Measurements from ENCODE around the gene KLK13. TPM values are rescaled to one million over a fixed set of nuclear protein-coding genes. Genes with fewer than 3 reads are reported as not detected.
A peak's percentile ranks its signal among the peaks of the same experiment; 100 is the strongest.

Gene KLK13
- total and polyA plus RNA-seq, 7 experiments from 2014 or later: not detected

DNA sequence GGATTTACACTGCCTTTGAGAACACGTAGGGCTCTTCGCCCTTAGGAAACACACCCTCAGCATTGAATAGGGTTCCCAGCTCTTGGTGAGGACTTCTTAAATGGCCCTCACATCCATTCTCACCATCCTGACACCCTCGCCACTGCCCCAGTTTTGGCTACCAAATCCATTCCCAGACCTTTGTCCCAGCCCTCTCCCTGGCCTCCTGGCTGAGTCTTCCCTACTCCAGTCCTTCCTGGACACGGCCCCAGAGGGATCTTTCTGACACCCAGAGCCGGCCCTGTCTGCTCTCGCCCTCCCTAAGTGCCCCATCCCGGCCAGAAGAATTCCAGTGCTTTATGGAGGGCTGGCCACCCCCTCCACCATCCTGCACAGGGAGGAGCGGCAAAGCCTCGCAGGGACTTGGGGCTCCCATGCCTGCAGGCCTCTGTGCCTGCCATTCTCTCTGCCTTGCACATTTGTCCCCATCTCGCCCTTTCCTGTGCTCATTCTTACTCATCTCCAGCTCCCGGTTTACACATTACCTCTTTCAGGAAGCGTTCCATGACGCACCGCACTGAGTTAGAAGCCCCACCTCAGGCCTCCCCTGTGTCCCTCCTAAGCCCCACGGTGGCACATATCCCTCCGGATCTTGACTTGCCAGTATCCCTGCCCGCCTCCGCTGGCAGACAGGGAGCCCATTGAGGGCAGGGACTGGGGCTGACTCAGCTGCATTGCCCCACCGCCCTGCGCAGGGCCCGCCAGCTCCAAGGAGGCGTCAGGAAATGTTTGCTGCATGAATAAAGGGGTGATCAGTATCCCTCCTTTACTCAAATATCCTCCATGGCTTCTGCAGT, 28.8 kb upstream of the KLK13 start:
- Mint-ChIP-seq H3K36me3 (peaks cover 0 to 14% (median 7%) of the 10 kb centered on the region in 5 donors), H3K9me3 (no peaks in the 10 kb centered on the region), H3K4me3 (no peak overlapping the region), H3K27ac (peak overlapping the region in 3 of 9 donors; percentile 3 to 81 (median 49)), H3K4me1 (peaks cover 8 to 25% (median 13%) of the 10 kb centered on the region in 7 donors), H3K27me3 (no peaks in the 10 kb centered on the region)
- POLR2A ChIA-PET: no interaction called here
- H3K27me3 ChIP-seq (ENCODE audit: control insufficient read depth in 2 of 2, insufficient read depth in 2 of 2, low read length in 2 of 2): no peaks in the 10 kb centered on the region
- intact Hi-C loops (cut with micrococcal nuclease): no loop called here
- H3K27ac ChIP-seq (ENCODE audit: low read depth, low read length): no peak overlapping the region
- no peak for ATAC-seq
- DNase-seq: no peak
- peaks cover 5 to 17% of the 10 kb centered on the region in 2 donors for H3K4me1 ChIP-seq (ENCODE audit: control insufficient read depth in 2 of 2, insufficient read depth in 2 of 2, low read length in 2 of 2)
- CTCF ChIA-PET: interaction anchor here (0.6 to 1.3 kb wide), 2 partner anchors 76 to 77 kb away, joined by 3 to 6 read pairs; no protein-coding TSS in a partner anchor
- no peak overlapping the region for H3K4me3 ChIP-seq (ENCODE audit: low read length)
- peaks cover 0 to 7% (median 0%) of the 10 kb centered on the region in 3 experiments for H3K36me3 ChIP-seq (ENCODE audit: control insufficient read depth in 2 of 3, insufficient read depth in 3 of 3, low read length in 3 of 3)
- H3K9me3 ChIP-seq (ENCODE audit: control insufficient read depth in 2 of 3, low read length in 3 of 3): no peaks in the 10 kb centered on the region

DNA sequence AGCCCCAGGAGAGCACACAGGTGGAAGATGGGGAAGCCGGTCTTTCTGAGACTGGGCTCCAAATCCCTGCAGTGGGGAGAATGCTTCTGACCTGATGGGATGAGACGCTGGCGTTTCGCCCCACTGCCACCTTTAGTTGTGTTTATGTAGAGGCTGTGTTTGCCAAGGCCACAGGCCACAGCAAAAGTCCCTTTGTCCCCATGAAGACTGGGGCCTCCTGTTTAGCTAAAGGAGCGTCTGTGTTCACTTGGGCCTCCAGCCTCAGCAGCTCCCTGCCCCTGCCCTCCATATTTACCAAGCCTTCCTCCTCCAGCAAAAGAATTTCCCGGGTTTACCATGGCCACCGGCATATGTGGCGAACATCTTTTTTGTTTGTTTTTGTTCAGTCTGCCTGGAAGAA, 28.2 kb upstream of the KLK13 start:
- H3K4me3 Mint-ChIP-seq: no peak overlapping the region
- peaks cover 0 to 14% (median 7%) of the 10 kb centered on the region in 5 donors for H3K36me3 Mint-ChIP-seq
- Histone ChIP-seq H3K9me3 (ENCODE audit: control insufficient read depth in 2 of 3, low read length in 3 of 3) (no peaks in the 10 kb centered on the region), H3K36me3 (ENCODE audit: control insufficient read depth in 2 of 3, insufficient read depth in 3 of 3, low read length in 3 of 3) (peaks cover 0 to 5% (median 0%) of the 10 kb centered on the region in 3 experiments), H3K4me1 (ENCODE audit: control insufficient read depth in 2 of 2, insufficient read depth in 2 of 2, low read length in 2 of 2) (peaks cover 5 to 15% of the 10 kb centered on the region in 2 donors), H3K27me3 (ENCODE audit: control insufficient read depth in 2 of 2, insufficient read depth in 2 of 2, low read length in 2 of 2) (no peaks in the 10 kb centered on the region), H3K4me3 (ENCODE audit: low read length) (no peak overlapping the region), H3K27ac (ENCODE audit: low read depth, low read length) (no peak overlapping the region)
- ATAC-seq (no peak), DNase-seq (no peak)
- no peaks in the 10 kb centered on the region for H3K27me3 Mint-ChIP-seq
- H3K9me3 Mint-ChIP-seq: no peaks in the 10 kb centered on the region
- peaks cover 8 to 25% (median 12%) of the 10 kb centered on the region in 7 donors for H3K4me1 Mint-ChIP-seq
- H3K27ac Mint-ChIP-seq: peak overlapping the region in 1 of 9 donors; percentile 3
- intact Hi-C loops (cut with micrococcal nuclease): no loop called here
- ChIA-PET POLR2A (no interaction called here), CTCF (no interaction called here)

DNA sequence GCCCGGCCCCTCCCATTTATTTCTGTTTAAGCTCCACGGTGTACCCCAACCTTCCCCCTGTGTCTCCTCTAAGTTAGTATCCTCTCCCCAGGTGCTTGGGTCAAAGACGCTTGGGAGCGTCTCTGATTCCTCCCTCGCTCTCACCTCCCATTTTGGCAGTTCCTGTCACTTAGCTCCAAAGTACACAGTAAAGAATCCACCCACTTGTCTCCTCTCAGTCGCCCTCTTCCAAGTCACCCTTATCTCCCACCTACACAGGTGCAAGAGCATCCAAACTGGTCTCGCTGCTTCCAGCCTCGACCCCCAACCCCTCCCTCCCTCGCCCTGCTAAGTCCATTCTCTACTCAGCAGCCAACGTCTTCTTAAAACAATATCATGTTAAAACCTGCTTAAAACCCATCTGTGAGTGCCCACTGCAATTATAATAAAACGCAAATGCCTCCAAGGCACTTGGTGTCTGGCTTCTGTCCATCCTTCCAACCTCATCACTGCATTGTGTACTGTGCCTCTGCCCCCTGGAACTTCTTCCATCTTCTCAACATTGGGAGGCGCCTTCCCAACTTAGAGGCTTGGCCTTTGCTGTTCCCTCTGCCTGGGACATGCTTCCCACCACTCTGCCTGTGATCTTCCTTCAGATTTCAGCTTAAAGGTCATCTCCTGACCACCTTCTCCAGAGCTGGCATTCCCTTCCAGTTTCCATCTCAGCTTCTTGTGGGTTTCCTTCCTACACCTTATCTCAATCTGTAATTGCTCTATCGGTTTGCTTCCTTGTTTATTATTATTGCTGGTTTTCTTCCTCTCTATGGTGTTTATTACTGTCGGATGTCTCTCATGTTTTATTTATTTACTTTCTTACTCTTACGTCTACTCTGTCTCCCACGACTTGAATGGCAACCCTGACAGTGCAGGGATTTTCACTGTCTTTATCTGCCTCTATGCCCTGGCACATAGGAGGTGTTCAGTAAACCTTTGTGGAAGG, 27.3 kb upstream of the KLK13 start:
- H3K27ac Mint-ChIP-seq: peak overlapping the region in 3 of 9 donors; percentile 4 to 9 (median 5)
- peaks cover 7 to 19% (median 8%) of the 10 kb centered on the region in 7 donors for H3K4me1 Mint-ChIP-seq
- H3K27me3 ChIP-seq (ENCODE audit: control insufficient read depth in 2 of 2, insufficient read depth in 2 of 2, low read length in 2 of 2): no peaks in the 10 kb centered on the region
- H3K36me3 Mint-ChIP-seq: peaks cover 0 to 8% (median 6%) of the 10 kb centered on the region in 5 donors
- CTCF ChIA-PET: interaction anchor here (0.7 kb wide), 1 partner anchor 11 kb away, joined by 3 read pairs; no protein-coding TSS in a partner anchor
- POLR2A ChIA-PET: no interaction called here
- no peaks in the 10 kb centered on the region for H3K9me3 Mint-ChIP-seq
- peaks cover 4 to 7% of the 10 kb centered on the region in 2 donors for H3K4me1 ChIP-seq (ENCODE audit: control insufficient read depth in 2 of 2, insufficient read depth in 2 of 2, low read length in 2 of 2)
- H3K9me3 ChIP-seq (ENCODE audit: control insufficient read depth in 2 of 3, low read length in 3 of 3): no peaks in the 10 kb centered on the region
- DNase-seq (no peak), ATAC-seq (no peak)
- no peak overlapping the region for H3K4me3 Mint-ChIP-seq
- no peaks in the 10 kb centered on the region for H3K36me3 ChIP-seq (ENCODE audit: control insufficient read depth in 2 of 3, insufficient read depth in 3 of 3, low read length in 3 of 3)
- intact Hi-C loops (cut with micrococcal nuclease): no loop called here
- H3K27ac ChIP-seq (ENCODE audit: low read depth, low read length): no peak overlapping the region
- H3K4me3 ChIP-seq (ENCODE audit: low read length): no peak overlapping the region
- no peaks in the 10 kb centered on the region for H3K27me3 Mint-ChIP-seq

DNA sequence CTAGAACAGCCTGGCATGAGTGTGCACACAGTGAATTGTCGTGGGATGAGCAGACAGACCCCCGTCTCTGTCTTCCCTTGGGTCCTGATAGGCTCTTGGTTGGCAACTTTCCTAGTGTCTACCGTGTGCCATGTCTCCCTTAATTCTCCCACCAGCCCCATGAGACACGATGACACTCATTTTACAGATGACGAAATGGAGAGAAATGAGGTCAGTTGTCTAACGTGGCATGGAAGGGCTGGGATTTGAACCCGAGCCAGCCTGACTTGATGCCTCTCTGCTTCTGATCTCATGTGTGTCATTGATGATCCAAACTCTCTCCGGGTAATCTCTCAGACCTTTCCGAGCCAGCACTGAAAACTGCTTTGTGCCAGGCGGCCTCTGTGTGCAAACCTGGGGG, 26.2 kb upstream of the KLK13 start:
- intact Hi-C loops (cut with micrococcal nuclease): no loop called here
- no peaks in the 10 kb centered on the region for H3K9me3 ChIP-seq (ENCODE audit: control insufficient read depth in 2 of 3, low read length in 3 of 3)
- Mint-ChIP-seq H3K27ac (no peak overlapping the region), H3K9me3 (no peaks in the 10 kb centered on the region), H3K27me3 (no peaks in the 10 kb centered on the region), H3K36me3 (peaks cover 0 to 4% (median 0%) of the 10 kb centered on the region in 5 donors), H3K4me1 (peaks cover 0 to 12% (median 0%) of the 10 kb centered on the region in 7 donors), H3K4me3 (no peak overlapping the region)
- H3K4me3 ChIP-seq (ENCODE audit: low read length): no peak overlapping the region
- DNase-seq (no peak), ATAC-seq (no peak)
- CTCF ChIA-PET: interaction anchor here (0.7 kb wide), 1 partner anchor 10 kb away, joined by 3 read pairs; no protein-coding TSS in a partner anchor
- no peaks in the 10 kb centered on the region for H3K36me3 ChIP-seq (ENCODE audit: control insufficient read depth in 2 of 3, insufficient read depth in 3 of 3, low read length in 3 of 3)
- H3K27me3 ChIP-seq (ENCODE audit: control insufficient read depth in 2 of 2, insufficient read depth in 2 of 2, low read length in 2 of 2): no peaks in the 10 kb centered on the region
- no peaks in the 10 kb centered on the region for H3K4me1 ChIP-seq (ENCODE audit: control insufficient read depth in 2 of 2, insufficient read depth in 2 of 2, low read length in 2 of 2)
- H3K27ac ChIP-seq (ENCODE audit: low read depth, low read length): no peak overlapping the region
- POLR2A ChIA-PET: no interaction called here

DNA sequence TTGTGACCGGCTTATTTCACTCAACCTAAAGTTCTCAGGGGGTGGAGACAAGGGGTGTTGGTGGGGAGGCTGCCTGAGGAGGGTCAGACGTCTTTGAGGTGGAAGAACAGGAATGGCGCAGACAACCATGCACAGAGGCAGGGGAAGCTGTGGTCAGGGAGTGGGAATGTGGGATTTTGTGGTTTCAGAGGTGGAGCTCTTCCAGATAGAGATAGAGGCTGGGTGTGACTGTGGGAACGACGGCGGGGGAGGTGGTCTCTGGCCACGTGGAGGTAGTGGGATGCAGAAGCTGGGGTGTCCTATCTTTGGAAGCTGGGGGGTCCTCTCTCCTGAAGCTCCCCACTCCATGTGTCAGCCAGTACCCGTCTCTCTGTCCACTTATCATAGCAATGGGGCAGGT, 25.6 kb upstream of the KLK13 start:
- Histone ChIP-seq H3K27me3 (ENCODE audit: control insufficient read depth in 2 of 2, insufficient read depth in 2 of 2, low read length in 2 of 2) (no peaks in the 10 kb centered on the region), H3K9me3 (ENCODE audit: control insufficient read depth in 2 of 3, low read length in 3 of 3) (no peaks in the 10 kb centered on the region), H3K4me1 (ENCODE audit: control insufficient read depth in 2 of 2, insufficient read depth in 2 of 2, low read length in 2 of 2) (no peaks in the 10 kb centered on the region), H3K36me3 (ENCODE audit: control insufficient read depth in 2 of 3, insufficient read depth in 3 of 3, low read length in 3 of 3) (no peaks in the 10 kb centered on the region), H3K4me3 (ENCODE audit: low read length) (no peak overlapping the region), H3K27ac (ENCODE audit: low read depth, low read length) (no peak overlapping the region)
- no peaks in the 10 kb centered on the region for H3K9me3 Mint-ChIP-seq
- DNase-seq (no peak), ATAC-seq (no peak)
- H3K4me1 Mint-ChIP-seq: peaks cover 0 to 12% (median 0%) of the 10 kb centered on the region in 7 donors
- POLR2A ChIA-PET: no interaction called here
- H3K27me3 Mint-ChIP-seq: no peaks in the 10 kb centered on the region
- H3K27ac Mint-ChIP-seq: no peak overlapping the region
- intact Hi-C loops (cut with micrococcal nuclease): no loop called here
- H3K4me3 Mint-ChIP-seq: no peak overlapping the region
- CTCF ChIA-PET: no interaction called here
- H3K36me3 Mint-ChIP-seq: peaks cover 0 to 4% (median 0%) of the 10 kb centered on the region in 5 donors

DNA sequence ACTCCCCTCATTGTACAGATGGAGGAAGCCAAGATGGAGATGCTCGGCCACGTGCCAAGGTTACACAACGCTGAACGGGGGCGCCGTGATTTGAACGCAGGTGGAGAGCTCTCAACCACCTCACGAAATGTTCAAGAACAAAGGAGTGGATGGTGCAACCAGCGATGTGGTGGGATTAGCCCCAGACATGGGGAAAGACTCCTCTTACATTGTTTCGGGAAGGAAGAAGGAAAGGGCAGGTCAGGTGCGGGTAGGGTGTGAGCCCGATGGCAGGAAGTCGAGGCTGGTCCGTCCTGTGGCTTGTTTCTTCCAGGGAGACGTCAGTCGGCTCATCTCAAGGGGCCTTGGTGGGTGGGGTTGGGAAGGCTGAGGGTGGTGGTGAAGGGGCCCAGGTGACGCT, 24.9 kb upstream of the KLK13 start:
- H3K9me3 Mint-ChIP-seq: no peaks in the 10 kb centered on the region
- no peaks in the 10 kb centered on the region for H3K27me3 Mint-ChIP-seq
- H3K27ac ChIP-seq (ENCODE audit: low read depth, low read length): no peak overlapping the region
- POLR2A ChIA-PET: no interaction called here
- intact Hi-C loops (cut with micrococcal nuclease): no loop called here
- H3K4me1 Mint-ChIP-seq: peaks cover 0 to 12% (median 0%) of the 10 kb centered on the region in 7 donors
- H3K4me3 ChIP-seq (ENCODE audit: low read length): no peak overlapping the region
- H3K27me3 ChIP-seq (ENCODE audit: control insufficient read depth in 2 of 2, insufficient read depth in 2 of 2, low read length in 2 of 2): no peaks in the 10 kb centered on the region
- DNase-seq (no peak), ATAC-seq (no peak)
- H3K36me3 Mint-ChIP-seq: peaks cover 0 to 4% (median 0%) of the 10 kb centered on the region in 5 donors
- no peaks in the 10 kb centered on the region for H3K36me3 ChIP-seq (ENCODE audit: control insufficient read depth in 2 of 3, insufficient read depth in 3 of 3, low read length in 3 of 3)
- H3K4me1 ChIP-seq (ENCODE audit: control insufficient read depth in 2 of 2, insufficient read depth in 2 of 2, low read length in 2 of 2): no peaks in the 10 kb centered on the region
- H3K4me3 Mint-ChIP-seq: no peak overlapping the region
- no peak overlapping the region for H3K27ac Mint-ChIP-seq
- CTCF ChIA-PET: no interaction called here
- H3K9me3 ChIP-seq (ENCODE audit: control insufficient read depth in 2 of 3, low read length in 3 of 3): no peaks in the 10 kb centered on the region

Data from naive thymus-derived CD4-positive, alpha-beta T cell (primary cell).